HFFc6 (cell line): Measurements from ENCODE around the gene USP35. TPM values are rescaled to one million over a fixed set of nuclear protein-coding genes. Genes with fewer than 3 reads are reported as not detected.

Experiments
- DNase-seq: peaks from one replicate; pipeline ENCODE4 v3.0.0-alpha.2; 2018
- H3K27ac Mint-ChIP-seq: 2 replicates; pipeline ENCODE4 v1.8.0; 2020; ENCODE audit warnings: mild to moderate bottlenecking, mixed read lengths
- H3K27me3 Mint-ChIP-seq: 2 replicates; pipeline ENCODE4 v1.8.0; 2021; ENCODE audit warnings: mild to moderate bottlenecking, moderate library complexity, mixed read lengths; ENCODE audit not compliant: insufficient read depth
- H3K36me3 Mint-ChIP-seq: 2 replicates; pipeline ENCODE4 v1.8.0; 2021; ENCODE audit warnings: low read depth, mixed read lengths
- H3K4me1 Mint-ChIP-seq: 2 replicates; pipeline ENCODE4 v1.8.0; 2020; ENCODE audit warnings: low read depth, mixed read lengths
- H3K4me3 Mint-ChIP-seq: 2 replicates; pipeline ENCODE4 v1.8.0; 2020; ENCODE audit warnings: mild to moderate bottlenecking, moderate library complexity, mixed read lengths
- H3K9me3 Mint-ChIP-seq: 2 replicates; pipeline ENCODE4 v1.8.0; 2020; ENCODE audit warnings: mild to moderate bottlenecking, mixed read lengths
- long read RNA-seq: library from polyadenylated mRNA; unstranded; transcript quantifications from one replicate; pipeline ENCODE4 v2.0.0, GENCODE V29; 2019
- total RNA-seq, 6 experiments: library from RNA; stranded (reverse); fragmentation: NEBNext Ultra II Directional; extraction: Animal tissue kit (Norgen Biotek cat#: 25700); gene quantifications; 2 replicates in 1 of 6; 3 replicates in 5 of 6; pipeline ENCODE4 v1.2.3, GENCODE V29; 2021
- TF ChIP-seq, protein P1 (sequence below): fragments of 200-600 bp; sonication (generic); IDR thresholded peaks from 2 replicates; pipeline ENCODE4 v1.5.0; 2021; ENCODE audit warnings: antibody characterized with exemption, mild to moderate bottlenecking

The USP35 gene, protein sequence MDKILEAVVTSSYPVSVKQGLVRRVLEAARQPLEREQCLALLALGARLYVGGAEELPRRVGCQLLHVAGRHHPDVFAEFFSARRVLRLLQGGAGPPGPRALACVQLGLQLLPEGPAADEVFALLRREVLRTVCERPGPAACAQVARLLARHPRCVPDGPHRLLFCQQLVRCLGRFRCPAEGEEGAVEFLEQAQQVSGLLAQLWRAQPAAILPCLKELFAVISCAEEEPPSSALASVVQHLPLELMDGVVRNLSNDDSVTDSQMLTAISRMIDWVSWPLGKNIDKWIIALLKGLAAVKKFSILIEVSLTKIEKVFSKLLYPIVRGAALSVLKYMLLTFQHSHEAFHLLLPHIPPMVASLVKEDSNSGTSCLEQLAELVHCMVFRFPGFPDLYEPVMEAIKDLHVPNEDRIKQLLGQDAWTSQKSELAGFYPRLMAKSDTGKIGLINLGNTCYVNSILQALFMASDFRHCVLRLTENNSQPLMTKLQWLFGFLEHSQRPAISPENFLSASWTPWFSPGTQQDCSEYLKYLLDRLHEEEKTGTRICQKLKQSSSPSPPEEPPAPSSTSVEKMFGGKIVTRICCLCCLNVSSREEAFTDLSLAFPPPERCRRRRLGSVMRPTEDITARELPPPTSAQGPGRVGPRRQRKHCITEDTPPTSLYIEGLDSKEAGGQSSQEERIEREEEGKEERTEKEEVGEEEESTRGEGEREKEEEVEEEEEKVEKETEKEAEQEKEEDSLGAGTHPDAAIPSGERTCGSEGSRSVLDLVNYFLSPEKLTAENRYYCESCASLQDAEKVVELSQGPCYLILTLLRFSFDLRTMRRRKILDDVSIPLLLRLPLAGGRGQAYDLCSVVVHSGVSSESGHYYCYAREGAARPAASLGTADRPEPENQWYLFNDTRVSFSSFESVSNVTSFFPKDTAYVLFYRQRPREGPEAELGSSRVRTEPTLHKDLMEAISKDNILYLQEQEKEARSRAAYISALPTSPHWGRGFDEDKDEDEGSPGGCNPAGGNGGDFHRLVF
- 10 to 100 TPM in 1 of 6 experiments, 1 to 10 TPM in 5; 8.5 to 10.6 (median 9.0) TPM for total RNA-seq
- long read RNA-seq, partial matches to known transcripts: 0 of 1 reads
- long read RNA-seq, other reads (novel, unspliced or antisense): 1 of 1 reads

DNA sequence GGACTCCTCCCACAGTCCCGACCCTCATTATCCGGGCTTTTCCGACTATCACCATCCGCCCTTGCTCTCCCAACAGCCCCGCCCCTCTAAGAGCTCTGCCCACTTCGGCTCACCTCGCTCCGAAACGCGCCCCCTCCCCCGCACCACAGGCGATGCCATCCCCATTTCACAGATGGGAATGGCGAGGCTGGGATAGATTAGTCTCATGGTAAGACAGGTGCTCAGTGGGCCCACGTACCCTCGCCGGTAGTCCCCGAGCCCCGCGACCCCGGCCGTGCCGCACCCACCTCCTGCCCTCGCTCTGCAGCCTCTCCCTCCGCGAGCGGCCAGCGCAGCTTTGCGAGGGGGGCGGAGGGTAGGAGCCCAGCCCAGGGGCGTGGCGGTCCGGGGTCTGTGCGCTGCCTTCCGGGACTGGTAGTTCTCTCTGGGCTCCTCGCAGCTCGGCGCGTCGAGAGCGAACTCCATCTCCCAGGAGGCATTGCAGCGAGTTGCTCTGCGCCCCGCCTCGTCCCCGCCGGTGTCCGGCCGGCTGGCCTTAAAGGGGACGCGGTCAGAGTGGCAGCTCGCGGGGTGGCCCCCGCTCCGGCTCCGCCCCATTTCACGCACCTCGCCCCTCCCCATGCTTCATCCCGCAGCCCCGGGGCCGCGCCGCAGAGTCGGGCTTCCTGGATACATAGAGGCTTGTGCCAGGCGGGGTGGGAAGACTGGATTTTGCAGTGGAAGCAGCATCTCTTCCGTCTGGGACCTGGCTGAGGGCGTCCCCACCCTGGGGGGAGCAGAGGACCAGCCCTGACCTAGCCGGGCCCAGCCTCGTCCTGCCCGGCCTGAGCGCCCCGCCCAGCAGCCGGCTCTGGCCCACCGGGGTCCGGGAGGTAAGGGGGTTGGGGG lies at the start of gene USP35, which contains the start of gene KCTD21:
USP35 (plus strand) TSS at position 634 of the 888 bp plus-strand sequence. CDS start 7,327 bp downstream, outside the sequence.
KCTD21 (minus strand) TSS at position 341 of the 888 bp plus-strand sequence. CDS start 14,072 bp downstream, outside the sequence.
- H3K36me3 Mint-ChIP-seq: peaks cover 13% of the 10 kb centered on the region; the same call in 1 of the 2 replicates
- H3K9me3 Mint-ChIP-seq: no peaks in the 10 kb centered on the region
- DNase-seq: peak; percentile 97
- H3K4me1 Mint-ChIP-seq: peaks cover 60% of the 10 kb centered on the region
- TF ChIP-seq, protein P1, sequence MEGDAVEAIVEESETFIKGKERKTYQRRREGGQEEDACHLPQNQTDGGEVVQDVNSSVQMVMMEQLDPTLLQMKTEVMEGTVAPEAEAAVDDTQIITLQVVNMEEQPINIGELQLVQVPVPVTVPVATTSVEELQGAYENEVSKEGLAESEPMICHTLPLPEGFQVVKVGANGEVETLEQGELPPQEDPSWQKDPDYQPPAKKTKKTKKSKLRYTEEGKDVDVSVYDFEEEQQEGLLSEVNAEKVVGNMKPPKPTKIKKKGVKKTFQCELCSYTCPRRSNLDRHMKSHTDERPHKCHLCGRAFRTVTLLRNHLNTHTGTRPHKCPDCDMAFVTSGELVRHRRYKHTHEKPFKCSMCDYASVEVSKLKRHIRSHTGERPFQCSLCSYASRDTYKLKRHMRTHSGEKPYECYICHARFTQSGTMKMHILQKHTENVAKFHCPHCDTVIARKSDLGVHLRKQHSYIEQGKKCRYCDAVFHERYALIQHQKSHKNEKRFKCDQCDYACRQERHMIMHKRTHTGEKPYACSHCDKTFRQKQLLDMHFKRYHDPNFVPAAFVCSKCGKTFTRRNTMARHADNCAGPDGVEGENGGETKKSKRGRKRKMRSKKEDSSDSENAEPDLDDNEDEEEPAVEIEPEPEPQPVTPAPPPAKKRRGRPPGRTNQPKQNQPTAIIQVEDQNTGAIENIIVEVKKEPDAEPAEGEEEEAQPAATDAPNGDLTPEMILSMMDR: no peak
- H3K27me3 Mint-ChIP-seq: no peaks in the 10 kb centered on the region
- H3K27ac Mint-ChIP-seq: peak within 1 kb of the TSS; percentile 83
- H3K4me3 Mint-ChIP-seq: peak within 1 kb of the TSS; percentile 96

DNA sequence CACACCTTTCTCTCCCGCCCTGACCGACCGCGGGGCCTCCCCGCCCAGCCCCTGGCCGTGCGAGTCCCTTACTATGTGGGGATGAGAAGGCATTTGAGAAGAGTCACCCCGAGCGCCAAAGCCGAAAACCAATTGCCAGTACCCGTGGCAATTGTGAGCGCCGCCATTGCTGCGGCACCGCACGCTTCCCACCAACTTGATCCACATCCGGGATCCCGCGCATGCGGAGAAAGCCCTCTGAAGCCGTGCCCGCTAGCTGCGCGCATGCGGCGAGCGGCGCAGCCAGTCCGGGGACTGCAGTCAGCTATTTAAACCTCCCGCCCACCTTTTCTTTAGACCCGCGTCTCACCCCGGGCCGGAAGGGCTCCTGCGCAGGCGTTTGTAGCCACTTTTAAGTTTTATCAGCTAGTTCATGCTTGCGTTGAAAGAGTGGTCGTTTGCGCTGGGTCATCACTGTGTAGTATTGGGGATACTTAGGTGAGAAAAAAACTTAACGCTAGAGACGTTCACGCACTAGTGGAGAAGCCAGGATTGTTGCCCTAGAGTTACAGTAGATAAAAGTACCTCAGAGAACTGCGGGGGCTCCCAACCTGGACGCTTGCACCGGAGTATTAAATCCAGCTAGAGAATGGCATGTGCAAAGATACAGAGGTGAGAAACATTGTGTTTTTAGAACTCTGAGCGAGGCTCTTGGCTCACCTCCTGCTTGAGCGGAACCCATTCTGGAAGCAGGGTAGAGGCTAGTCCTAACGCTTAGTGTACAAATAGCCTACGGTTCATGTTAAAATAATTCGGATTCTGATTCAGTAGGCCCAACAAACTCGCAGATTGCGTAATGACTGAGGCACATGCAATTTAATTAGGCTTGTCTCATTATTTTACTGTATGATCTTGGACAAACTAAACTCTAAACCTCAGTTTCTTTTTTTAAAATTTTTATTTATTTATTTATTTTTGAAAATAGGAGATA lies 49.0 kb upstream of the USP35 start, which contains the start of gene ALG8:
ALG8 (minus strand) TSS at position 205 of the 970 bp plus-strand sequence; CDS start at position 167, 38 bp downstream.
- Mint-ChIP-seq H3K4me1 (peaks cover 40% of the 10 kb centered on the region), H3K9me3 (no peaks in the 10 kb centered on the region), H3K27ac (peak within 1 kb of the TSS; percentile 97), H3K36me3 (peaks cover 28% of the 10 kb centered on the region), H3K27me3 (peaks cover 1% of the 10 kb centered on the region; the same call in 1 of the 2 replicates), H3K4me3 (peak within 1 kb of the TSS; percentile 99)
- TF ChIP-seq, protein P1: no peak
- peak; percentile 95 for DNase-seq

DNA sequence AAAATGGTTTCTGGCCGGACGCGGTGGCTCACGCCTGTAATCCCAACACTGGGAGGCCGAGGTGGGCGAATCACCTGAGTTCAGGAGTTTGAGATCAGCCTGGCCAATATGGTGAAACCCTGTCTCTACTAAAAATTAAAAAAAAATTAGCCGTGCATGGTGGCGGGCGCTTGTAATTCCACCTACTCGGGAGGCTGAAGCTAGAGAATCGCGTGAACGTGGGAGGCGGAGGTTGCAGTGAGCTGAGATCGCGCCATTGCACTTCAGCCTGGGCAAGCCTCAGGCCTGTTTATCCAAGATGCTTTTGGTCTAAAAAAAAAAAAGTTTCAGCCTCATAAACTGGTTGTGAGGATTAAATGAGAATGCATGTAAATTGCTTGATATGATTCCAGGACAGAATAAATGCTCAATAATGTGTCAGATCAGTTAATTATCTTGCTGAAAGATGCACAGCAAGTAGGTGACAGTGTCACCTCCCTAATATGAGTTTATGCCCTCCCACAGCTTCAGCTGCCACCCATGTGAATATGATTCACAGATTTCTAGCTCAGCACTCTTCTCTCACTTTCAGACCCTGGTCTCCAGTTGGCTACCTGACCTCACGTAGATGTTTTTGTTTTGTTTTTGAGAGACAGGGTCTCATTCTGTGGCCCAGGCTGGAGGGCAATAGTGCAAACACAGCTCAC lies 48.2 kb upstream of the USP35 start:
- TF ChIP-seq, protein P1: no peak
- Mint-ChIP-seq H3K4me1 (peaks cover 37% of the 10 kb centered on the region), H3K9me3 (no peaks in the 10 kb centered on the region), H3K27ac (no peak overlapping the region), H3K36me3 (peaks cover 25% of the 10 kb centered on the region), H3K27me3 (peaks cover 1% of the 10 kb centered on the region; the same call in 1 of the 2 replicates), H3K4me3 (peak overlapping the region; percentile 99)
- DNase-seq: no peak

DNA sequence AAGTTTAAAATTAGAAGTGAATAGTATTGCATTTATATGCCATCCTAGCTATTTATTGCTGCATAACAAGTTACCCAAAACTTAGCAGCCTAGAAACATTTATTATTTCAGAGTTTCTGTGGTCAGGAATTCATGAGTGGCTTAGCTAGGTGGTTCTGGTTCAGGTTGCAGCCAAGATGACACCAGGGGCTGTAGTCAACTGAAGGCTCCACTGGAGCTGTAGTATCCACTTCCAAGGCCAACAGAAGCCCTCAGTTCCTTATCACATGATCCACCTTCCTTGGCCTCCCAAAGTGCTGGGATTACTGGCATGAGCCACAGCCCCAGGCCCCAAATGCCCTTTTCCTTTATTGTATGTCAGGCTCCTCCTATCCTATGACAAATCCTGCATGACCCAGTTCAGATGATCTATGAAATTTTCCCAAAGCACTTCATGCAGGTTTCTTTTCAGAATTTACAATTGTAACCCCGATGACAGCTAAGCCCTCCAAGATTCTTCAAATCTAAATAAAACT lies 43.2 kb upstream of the USP35 start:
- H3K4me3 Mint-ChIP-seq: no peak overlapping the region
- TF ChIP-seq, protein P1: no peak
- DNase-seq: no peak
- peaks cover 21% of the 10 kb centered on the region for H3K4me1 Mint-ChIP-seq
- no peak overlapping the region for H3K27ac Mint-ChIP-seq
- no peaks in the 10 kb centered on the region for H3K9me3 Mint-ChIP-seq
- H3K36me3 Mint-ChIP-seq: no peaks in the 10 kb centered on the region; the same call in none of the 2 replicates
- H3K27me3 Mint-ChIP-seq: peaks cover under 1% of the 10 kb centered on the region
